ENCODE measurements around the gene PIEZO1. TPM values are rescaled to one million over a fixed set of nuclear protein-coding genes. Genes with fewer than 3 reads are reported as not detected.
A peak's percentile ranks its signal among the peaks of the same experiment; 100 is the strongest.

PIEZO1 gene
- total RNA-seq, 2 donors from 2014 or later: 272 to 318 TPM

DNA sequence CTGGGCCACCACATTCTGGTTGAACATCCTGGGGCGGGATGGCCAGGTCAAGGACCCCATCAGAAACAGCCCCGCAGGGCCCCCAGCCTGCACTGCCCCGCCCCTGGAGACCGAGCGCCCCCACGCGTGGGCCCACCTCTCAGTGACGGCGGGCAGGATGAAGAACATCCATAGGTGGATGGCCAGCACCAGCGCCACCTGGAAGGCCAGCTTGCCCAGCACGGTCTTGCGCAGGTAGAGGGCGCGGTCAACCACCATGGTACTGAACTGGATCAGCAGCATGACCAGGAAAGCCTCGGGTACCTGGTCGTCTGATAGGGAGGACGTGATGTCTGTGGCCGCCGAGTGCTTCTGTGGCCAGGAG is 65.1 kb downstream of the PIEZO1 start:
- H3K36me3 Mint-ChIP-seq (ENCODE audit: low read depth): no peaks in the 10 kb centered on the region
- H3K9me3 ChIP-seq (ENCODE audit: control insufficient read depth, low read length, poor library complexity, severe bottlenecking): no peaks in the 10 kb centered on the region
- no peak overlapping the region for H3K27ac Mint-ChIP-seq
- DNase-seq: no peak
- H3K4me1 Mint-ChIP-seq: peaks cover 3% of the 10 kb centered on the region
- no peaks in the 10 kb centered on the region for H3K27me3 Mint-ChIP-seq
- no peak overlapping the region for H3K4me3 Mint-ChIP-seq
- no peak for ATAC-seq

GRCh38 chr16:88719267-88719932 is 65.6 kb downstream of the PIEZO1 start:
- ATAC-seq (no peak), DNase-seq (no peak)
- H3K27me3 Mint-ChIP-seq: no peaks in the 10 kb centered on the region
- H3K9me3 ChIP-seq (ENCODE audit: control insufficient read depth, low read length, poor library complexity, severe bottlenecking): no peaks in the 10 kb centered on the region
- H3K4me3 Mint-ChIP-seq: no peak overlapping the region
- H3K36me3 Mint-ChIP-seq (ENCODE audit: low read depth): no peaks in the 10 kb centered on the region
- peaks cover 3% of the 10 kb centered on the region for H3K4me1 Mint-ChIP-seq
- H3K27ac Mint-ChIP-seq: peak overlapping the region; percentile 43

GRCh38 chr16:88718178-88718577 is 66.8 kb downstream of the PIEZO1 start:
- no peak overlapping the region for H3K27ac Mint-ChIP-seq
- H3K36me3 Mint-ChIP-seq (ENCODE audit: low read depth): no peaks in the 10 kb centered on the region
- H3K4me1 Mint-ChIP-seq: peaks cover 3% of the 10 kb centered on the region
- DNase-seq (no peak), ATAC-seq (peak; percentile 40)
- no peaks in the 10 kb centered on the region for H3K9me3 ChIP-seq (ENCODE audit: control insufficient read depth, low read length, poor library complexity, severe bottlenecking)
- H3K4me3 Mint-ChIP-seq: no peak overlapping the region
- no peaks in the 10 kb centered on the region for H3K27me3 Mint-ChIP-seq

- Mint-ChIP-seq H3K36me3 (ENCODE audit: low read depth) (no peaks in the 10 kb centered on the region), H3K27me3 (no peaks in the 10 kb centered on the region), H3K4me1 (peaks cover 6% of the 10 kb centered on the region), H3K27ac (no peak overlapping the region), H3K4me3 (no peak overlapping the region)
- no peak for DNase-seq
- no peaks in the 10 kb centered on the region for H3K9me3 ChIP-seq (ENCODE audit: control insufficient read depth, low read length, poor library complexity, severe bottlenecking)
- no peak for ATAC-seq
Observed at GRCh38 chr16:88716601-88717001, 68.4 kb downstream of the PIEZO1 start.

- DNase-seq: no peak
- no peaks in the 10 kb centered on the region for H3K36me3 Mint-ChIP-seq (ENCODE audit: low read depth)
- no peaks in the 10 kb centered on the region for H3K27me3 Mint-ChIP-seq
- peaks cover 8% of the 10 kb centered on the region for H3K4me1 Mint-ChIP-seq
- H3K27ac Mint-ChIP-seq: no peak overlapping the region
- no peaks in the 10 kb centered on the region for H3K9me3 ChIP-seq (ENCODE audit: control insufficient read depth, low read length, poor library complexity, severe bottlenecking)
- ATAC-seq: no peak
- no peak overlapping the region for H3K4me3 Mint-ChIP-seq
Observed at GRCh38 chr16:88716201-88716600, 68.8 kb downstream of the PIEZO1 start.

GRCh38 chr16:88715312-88716190 is 69.5 kb downstream of the PIEZO1 start:
- H3K36me3 Mint-ChIP-seq (ENCODE audit: low read depth): no peaks in the 10 kb centered on the region
- H3K4me1 Mint-ChIP-seq: peaks cover 9% of the 10 kb centered on the region
- H3K27me3 Mint-ChIP-seq: no peaks in the 10 kb centered on the region
- no peak overlapping the region for H3K4me3 Mint-ChIP-seq
- DNase-seq: no peak
- no peak for ATAC-seq
- no peaks in the 10 kb centered on the region for H3K9me3 ChIP-seq (ENCODE audit: control insufficient read depth, low read length, poor library complexity, severe bottlenecking)
- no peak overlapping the region for H3K27ac Mint-ChIP-seq

DNA sequence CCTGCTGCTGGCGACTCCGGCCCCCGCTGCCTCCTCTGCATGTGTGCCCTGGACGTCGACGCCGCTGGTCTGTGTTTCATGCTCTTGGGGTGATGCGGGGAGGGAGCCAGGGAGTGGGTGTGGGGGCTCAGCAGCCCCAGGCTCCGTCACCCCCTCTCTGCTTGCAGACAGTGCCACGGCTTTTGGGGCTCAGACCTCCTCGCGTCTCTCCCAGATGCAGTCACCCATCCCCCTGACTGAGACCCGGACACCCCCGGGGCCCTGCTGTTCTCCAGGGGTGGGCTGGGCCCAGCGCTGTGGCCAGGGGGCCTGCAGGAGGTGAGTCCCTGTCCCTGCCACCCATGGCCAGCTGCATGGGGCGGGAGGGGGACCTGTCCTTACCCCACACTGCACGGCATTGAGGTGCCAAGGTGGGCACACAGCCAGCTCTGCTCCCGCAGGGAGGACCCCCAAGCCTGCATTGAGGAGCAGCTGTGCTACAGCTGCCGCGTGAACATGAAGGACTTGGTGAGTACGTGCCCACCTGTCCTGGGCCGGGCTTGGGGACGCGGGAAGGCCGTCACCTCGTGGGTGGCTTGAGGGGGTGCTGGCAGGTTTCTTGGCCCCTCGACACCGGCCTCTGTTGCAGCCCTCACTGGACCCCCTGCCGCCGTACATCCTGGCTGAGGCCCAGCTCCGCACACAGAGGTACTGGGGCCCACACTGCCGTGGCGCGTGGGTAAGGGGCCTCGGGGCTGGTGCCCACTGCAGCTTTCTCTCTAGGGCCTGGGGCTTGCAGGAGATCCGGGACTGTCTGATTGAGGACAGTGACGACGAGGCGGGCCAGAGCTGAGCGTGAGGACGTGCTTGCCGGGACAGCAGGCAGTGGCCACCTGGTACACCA is 70.4 kb downstream of the PIEZO1 start:
- no peak for ATAC-seq
- H3K9me3 ChIP-seq (ENCODE audit: control insufficient read depth, low read length, poor library complexity, severe bottlenecking): no peaks in the 10 kb centered on the region
- H3K27ac Mint-ChIP-seq: no peak overlapping the region
- H3K4me3 Mint-ChIP-seq: no peak overlapping the region
- H3K36me3 Mint-ChIP-seq (ENCODE audit: low read depth): no peaks in the 10 kb centered on the region
- peaks cover 10% of the 10 kb centered on the region for H3K4me1 Mint-ChIP-seq
- no peaks in the 10 kb centered on the region for H3K27me3 Mint-ChIP-seq
- no peak for DNase-seq

DNA sequence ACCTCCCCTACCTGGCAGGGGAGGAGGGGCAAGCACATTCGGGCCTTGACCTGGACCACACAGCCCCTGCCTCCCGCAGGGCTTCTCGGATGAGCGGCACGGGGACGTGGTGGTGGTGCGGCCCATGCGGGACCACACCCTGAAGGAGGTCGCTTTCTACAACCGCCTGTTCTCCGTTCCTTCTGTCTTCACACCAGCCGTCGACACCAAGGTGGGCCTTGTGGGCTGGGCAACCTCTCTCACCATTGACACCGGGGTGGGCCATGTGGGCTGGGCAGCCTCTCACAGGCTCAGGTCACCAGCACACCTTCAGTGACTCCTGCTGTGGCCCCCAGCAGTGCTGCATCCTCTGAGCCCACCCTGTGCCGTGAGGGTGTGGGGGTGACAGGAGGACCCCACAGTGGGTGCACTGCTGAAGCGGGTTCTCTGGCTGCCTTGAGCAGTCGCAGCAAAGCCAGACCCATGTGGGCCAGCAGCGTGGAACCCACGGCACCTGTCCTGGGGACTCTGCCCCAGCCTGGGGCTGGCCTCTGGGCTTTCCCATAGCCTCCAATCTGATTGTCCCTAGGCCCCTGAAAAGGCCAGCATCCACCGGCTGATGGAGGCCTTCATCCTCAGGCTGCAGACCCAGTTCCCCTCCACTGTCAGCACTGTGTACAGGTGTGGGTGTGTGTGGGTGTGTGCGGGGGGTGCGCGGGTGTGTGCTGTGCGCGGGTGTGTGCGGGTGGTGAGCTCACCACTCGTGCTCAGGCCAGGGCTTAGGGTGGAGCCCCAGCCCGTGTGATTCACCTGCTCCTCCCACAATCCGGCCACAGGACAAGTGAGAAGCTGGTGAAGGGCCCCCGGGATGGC is 71.2 kb downstream of the PIEZO1 start:
- H3K9me3 ChIP-seq (ENCODE audit: control insufficient read depth, low read length, poor library complexity, severe bottlenecking): no peaks in the 10 kb centered on the region
- Mint-ChIP-seq H3K4me1 (peaks cover 10% of the 10 kb centered on the region), H3K4me3 (no peak overlapping the region), H3K27ac (no peak overlapping the region), H3K27me3 (no peaks in the 10 kb centered on the region), H3K36me3 (ENCODE audit: low read depth) (no peaks in the 10 kb centered on the region)
- no peak for DNase-seq
- ATAC-seq: no peak

- Mint-ChIP-seq H3K4me3 (no peak overlapping the region), H3K4me1 (peaks cover 10% of the 10 kb centered on the region), H3K27me3 (no peaks in the 10 kb centered on the region), H3K36me3 (ENCODE audit: low read depth) (no peaks in the 10 kb centered on the region), H3K27ac (no peak overlapping the region)
- no peaks in the 10 kb centered on the region for H3K9me3 ChIP-seq (ENCODE audit: control insufficient read depth, low read length, poor library complexity, severe bottlenecking)
- DNase-seq (no peak), ATAC-seq (no peak)
Observed at GRCh38 chr16:88713054-88713453, 72.0 kb downstream of the PIEZO1 start.

- DNase-seq: no peak
- Mint-ChIP-seq H3K4me3 (no peak overlapping the region), H3K36me3 (ENCODE audit: low read depth) (no peaks in the 10 kb centered on the region), H3K27ac (no peak overlapping the region), H3K4me1 (peaks cover 8% of the 10 kb centered on the region), H3K27me3 (no peaks in the 10 kb centered on the region)
- ATAC-seq: no peak
- no peaks in the 10 kb centered on the region for H3K9me3 ChIP-seq (ENCODE audit: control insufficient read depth, low read length, poor library complexity, severe bottlenecking)
Observed at GRCh38 chr16:88712362-88712979, 72.5 kb downstream of the PIEZO1 start.

GRCh38 chr16:88711750-88712340 is 73.2 kb downstream of the PIEZO1 start:
- Mint-ChIP-seq H3K27me3 (no peaks in the 10 kb centered on the region), H3K4me3 (no peak overlapping the region), H3K27ac (peak overlapping the region; percentile 53), H3K36me3 (ENCODE audit: low read depth) (no peaks in the 10 kb centered on the region), H3K4me1 (peaks cover 14% of the 10 kb centered on the region)
- no peak for DNase-seq
- no peak for ATAC-seq
- no peaks in the 10 kb centered on the region for H3K9me3 ChIP-seq (ENCODE audit: control insufficient read depth, low read length, poor library complexity, severe bottlenecking)

- no peaks in the 10 kb centered on the region for H3K9me3 ChIP-seq (ENCODE audit: control insufficient read depth, low read length, poor library complexity, severe bottlenecking)
- Mint-ChIP-seq H3K36me3 (ENCODE audit: low read depth) (no peaks in the 10 kb centered on the region), H3K27me3 (no peaks in the 10 kb centered on the region), H3K27ac (no peak overlapping the region), H3K4me3 (no peak overlapping the region), H3K4me1 (peaks cover 17% of the 10 kb centered on the region)
- ATAC-seq (no peak), DNase-seq (no peak)
Observed at GRCh38 chr16:88710556-88710955, 74.5 kb downstream of the PIEZO1 start.
